HEK293 (cell line): ENCODE measurements around the gene ITGB8.

ENCODE experiments used
- BCL11A ChIP-seq: fragments of 450-650 bp; formaldehyde crosslinking; IDR thresholded peaks from 2 replicates; pipeline ENCODE4 v1.5.1; 2016; ENCODE audit warnings: low read depth, missing biosample characterization, missing genetic modification characterization
- GLI4 ChIP-seq: fragments of 450-650 bp; formaldehyde crosslinking; IDR thresholded peaks from 2 replicates; pipeline ENCODE4 v1.5.1; 2016; ENCODE audit warnings: missing biosample characterization, missing genetic modification characterization
- GLIS2 ChIP-seq: fragments of 450-650 bp; formaldehyde crosslinking; IDR thresholded peaks from 2 replicates; pipeline ENCODE4 v1.5.1; 2016; ENCODE audit warnings: missing biosample characterization, missing genetic modification characterization
- HOXD13 ChIP-seq: sonication (generic); formaldehyde crosslinking; IDR thresholded peaks from 2 replicates; pipeline ENCODE4 v1.8.0; 2022; ENCODE audit warnings: missing genetic modification reagents, borderline replicate concordance
- PBX3 ChIP-seq: sonication (generic); formaldehyde crosslinking; IDR thresholded peaks from 2 replicates; pipeline ENCODE4 v1.8.1; 2022; ENCODE audit warnings: mild to moderate bottlenecking, moderate library complexity, missing genetic modification reagents
- PRDM4 ChIP-seq: fragments of 450-650 bp; formaldehyde crosslinking; IDR thresholded peaks from 2 replicates; pipeline ENCODE4 v1.5.1; 2017; ENCODE audit warnings: missing biosample characterization, missing genetic modification characterization
- REPIN1 ChIP-seq: fragments of 450-650 bp; formaldehyde crosslinking; IDR thresholded peaks from 2 replicates; pipeline ENCODE4 v1.5.1; 2017; ENCODE audit warnings: missing biosample characterization, missing genetic modification characterization, low read depth
- SCRT1 ChIP-seq: fragments of 450-650 bp; formaldehyde crosslinking; IDR thresholded peaks from 2 replicates; pipeline ENCODE4 v1.5.1; 2016; ENCODE audit warnings: missing biosample characterization, missing genetic modification characterization, borderline replicate concordance
- SP2 ChIP-seq: fragments of 450-650 bp; formaldehyde crosslinking; IDR thresholded peaks from 2 replicates; pipeline ENCODE4 v1.5.1; 2016; ENCODE audit warnings: missing biosample characterization, missing genetic modification characterization
- SP3 ChIP-seq: fragments of 450-650 bp; formaldehyde crosslinking; IDR thresholded peaks from 2 replicates; pipeline ENCODE4 v1.5.1; 2016; ENCODE audit warnings: missing biosample characterization, missing genetic modification characterization
- ZBTB17 ChIP-seq: fragments of 450-650 bp; formaldehyde crosslinking; IDR thresholded peaks from 2 replicates; pipeline ENCODE4 v1.5.1; 2016; ENCODE audit warnings: missing biosample characterization, missing genetic modification characterization
- ZBTB8A ChIP-seq: fragments of 450-650 bp; formaldehyde crosslinking; IDR thresholded peaks from 2 replicates; pipeline ENCODE4 v1.5.1; 2016; ENCODE audit warnings: missing biosample characterization, missing genetic modification characterization
- ZIC2 ChIP-seq: fragments of 450-650 bp; formaldehyde crosslinking; IDR thresholded peaks from 2 replicates; pipeline ENCODE4 v1.5.1; 2016; ENCODE audit warnings: missing biosample characterization, missing genetic modification characterization
- ZNF114 ChIP-seq: fragments of 450-650 bp; formaldehyde crosslinking; IDR thresholded peaks from 2 replicates; pipeline ENCODE4 v1.5.0; 2017; ENCODE audit warnings: missing biosample characterization, missing genetic modification characterization
- ZNF19 ChIP-seq: fragments of 450-650 bp; formaldehyde crosslinking; IDR thresholded peaks from 2 replicates; pipeline ENCODE4; 2016; ENCODE audit warnings: missing biosample characterization, missing genetic modification characterization, low read depth
- ZNF221 ChIP-seq: fragments of 450-650 bp; formaldehyde crosslinking; IDR thresholded peaks from 2 replicates; pipeline ENCODE4 v1.5.1; 2017; ENCODE audit warnings: missing biosample characterization, missing genetic modification characterization, borderline replicate concordance
- ZNF341 ChIP-seq: fragments of 450-650 bp; formaldehyde crosslinking; IDR thresholded peaks from 2 replicates; pipeline ENCODE4; 2016; ENCODE audit warnings: low read depth, missing biosample characterization, missing genetic modification characterization
- ZNF391 ChIP-seq: fragments of 450-650 bp; formaldehyde crosslinking; IDR thresholded peaks from 2 replicates; pipeline ENCODE4 v1.5.1; 2016; ENCODE audit warnings: low read depth, missing biosample characterization, missing genetic modification characterization, borderline replicate concordance
- ZNF416 ChIP-seq: fragments of 450-650 bp; formaldehyde crosslinking; IDR thresholded peaks from 2 replicates; pipeline ENCODE4 v1.5.1; 2016; ENCODE audit warnings: missing biosample characterization, missing genetic modification characterization
- ZNF48 ChIP-seq: fragments of 450-650 bp; formaldehyde crosslinking; IDR thresholded peaks from 2 replicates; pipeline ENCODE4 v1.5.1; 2016; ENCODE audit warnings: missing biosample characterization, missing genetic modification characterization
- ZNF488 ChIP-seq: fragments of 450-650 bp; formaldehyde crosslinking; IDR thresholded peaks from 2 replicates; pipeline ENCODE4 v1.5.1; 2016; ENCODE audit warnings: missing biosample characterization, missing genetic modification characterization
- ZNF571 ChIP-seq: fragments of 450-650 bp; formaldehyde crosslinking; IDR thresholded peaks from 2 replicates; pipeline ENCODE4 v1.5.0; 2017; ENCODE audit warnings: missing biosample characterization, missing genetic modification characterization
- ZNF596 ChIP-seq: fragments of 450-650 bp; IDR thresholded peaks from 2 replicates; pipeline ENCODE4 v1.5.0; 2018; ENCODE audit warnings: missing biosample characterization, mild to moderate bottlenecking, missing genetic modification characterization, moderate library complexity
- ZNF623 ChIP-seq: fragments of 450-650 bp; formaldehyde crosslinking; IDR thresholded peaks from 2 replicates; pipeline ENCODE4 v1.5.1; 2016; ENCODE audit warnings: missing biosample characterization, missing genetic modification characterization
- ZNF777 ChIP-seq: fragments of 450-650 bp; formaldehyde crosslinking; IDR thresholded peaks from 2 replicates; pipeline ENCODE4 v1.5.1; 2017; ENCODE audit warnings: missing biosample characterization, missing genetic modification characterization, borderline replicate concordance
- ZNF830 ChIP-seq: fragments of 450-650 bp; IDR thresholded peaks from 2 replicates; pipeline ENCODE4 v1.5.0; 2018; ENCODE audit warnings: missing biosample characterization, missing genetic modification characterization, low read depth, mild to moderate bottlenecking, moderate library complexity
- ZSCAN5A ChIP-seq: fragments of 450-650 bp; formaldehyde crosslinking; IDR thresholded peaks from 2 replicates; pipeline ENCODE4 v1.5.1; 2016; ENCODE audit warnings: missing biosample characterization, missing genetic modification characterization
- TF ChIP-seq, protein P1 (sequence below): fragments of 450-650 bp; formaldehyde crosslinking; IDR thresholded peaks from 2 replicates; pipeline ENCODE4 v1.5.1; 2016; ENCODE audit warnings: missing biosample characterization, missing genetic modification characterization, low read depth
- TF ChIP-seq, protein P2 (sequence below): fragments of 450-650 bp; formaldehyde crosslinking; IDR thresholded peaks from 2 replicates; pipeline ENCODE4 v1.5.1; 2017; ENCODE audit warnings: missing biosample characterization, missing genetic modification characterization

Gene ITGB8

DNA sequence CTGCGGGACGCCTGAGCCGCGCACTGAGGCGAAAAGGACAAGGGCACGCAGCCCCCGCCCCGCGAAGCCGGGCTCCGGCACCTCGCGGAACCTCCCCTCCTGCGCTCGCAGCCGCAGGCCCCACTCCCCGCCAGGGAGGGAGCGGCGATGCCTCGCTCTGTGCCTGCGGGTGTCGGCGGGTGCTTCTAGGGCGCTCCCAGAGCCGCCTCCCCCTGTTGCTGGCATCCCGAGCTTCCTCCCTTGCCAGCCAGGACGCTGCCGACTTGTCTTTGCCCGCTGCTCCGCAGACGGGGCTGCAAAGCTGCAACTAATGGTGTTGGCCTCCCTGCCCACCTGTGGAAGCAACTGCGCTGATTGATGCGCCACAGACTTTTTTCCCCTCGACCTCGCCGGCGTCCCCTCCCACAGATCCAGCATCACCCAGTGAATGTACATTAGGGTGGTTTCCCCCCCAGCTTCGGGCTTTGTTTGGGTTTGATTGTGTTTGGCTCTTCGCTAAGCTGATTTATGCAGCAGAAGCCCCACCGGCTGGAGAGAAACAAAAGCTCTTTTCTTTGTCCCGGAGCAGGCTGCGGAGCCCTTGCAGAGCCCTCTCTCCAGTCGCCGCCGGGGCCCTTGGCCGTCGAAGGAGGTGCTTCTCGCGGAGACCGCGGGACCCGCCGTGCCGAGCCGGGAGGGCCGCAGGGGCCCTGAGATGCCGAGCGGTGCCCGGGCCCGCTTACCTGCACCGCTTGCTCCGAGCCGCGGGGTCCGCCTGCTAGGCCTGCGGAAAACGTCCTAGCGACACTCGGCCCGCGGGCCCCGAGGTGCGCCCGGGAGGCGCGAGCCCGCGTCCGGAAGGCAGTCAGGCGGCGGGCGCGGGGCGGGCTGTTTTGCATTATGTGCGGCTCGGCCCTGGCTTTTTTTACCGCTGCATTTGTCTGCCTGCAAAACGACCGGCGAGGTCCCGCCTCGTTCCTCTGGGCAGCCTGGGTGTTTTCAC lies 519 bp downstream of the ITGB8 start (continued):
- TF ChIP-seq PRDM4 (no peak), ZNF416 (tag by site-specific recombination) (no peak), GLI4 (tag by site-specific recombination) (no peak), ZNF48 (tag by site-specific recombination) (no peak), ZSCAN5A (tag by site-specific recombination) (no peak), HOXD13 (no peak), ZNF571 (tag by site-specific recombination) (no peak), SP2 (tag by site-specific recombination) (peak; percentile 57), GLIS2 (tag by site-specific recombination) (peak; percentile 18), ZNF221 (tag by site-specific recombination) (no peak), ZIC2 (tag by site-specific recombination) (peak; percentile 95), SP3 (tag by site-specific recombination) (0 out of 2 replicates have a peak, but pooled peaks have one; percentile 8), PBX3 (CRISPR knock-in tag) (no peak; the same call in 1 of the 2 replicates), ZBTB17 (0 out of 2 replicates have a peak, but pooled peaks have one; percentile 11), ZNF488 (tag by site-specific recombination) (no peak), ZNF623 (no peak), REPIN1 (no peak), ZNF391 (tag by site-specific recombination) (no peak), BCL11A (tag by site-specific recombination) (no peak), ZNF777 (tag by site-specific recombination) (peak; percentile 69; the same call in 1 of the 2 replicates), SCRT1 (tag by site-specific recombination) (peak; percentile 97), ZNF830 (tag by site-specific recombination) (no peak), ZBTB8A (tag by site-specific recombination) (peak; percentile 82), ZNF341 (tag by site-specific recombination) (peak; percentile 47), ZNF596 (tag by site-specific recombination) (0 out of 2 replicates have a peak, but pooled peaks have one; percentile 5), ZNF19 (tag by site-specific recombination) (no peak), ZNF114 (tag by site-specific recombination) (no peak)
- TF ChIP-seq, protein P1, sequence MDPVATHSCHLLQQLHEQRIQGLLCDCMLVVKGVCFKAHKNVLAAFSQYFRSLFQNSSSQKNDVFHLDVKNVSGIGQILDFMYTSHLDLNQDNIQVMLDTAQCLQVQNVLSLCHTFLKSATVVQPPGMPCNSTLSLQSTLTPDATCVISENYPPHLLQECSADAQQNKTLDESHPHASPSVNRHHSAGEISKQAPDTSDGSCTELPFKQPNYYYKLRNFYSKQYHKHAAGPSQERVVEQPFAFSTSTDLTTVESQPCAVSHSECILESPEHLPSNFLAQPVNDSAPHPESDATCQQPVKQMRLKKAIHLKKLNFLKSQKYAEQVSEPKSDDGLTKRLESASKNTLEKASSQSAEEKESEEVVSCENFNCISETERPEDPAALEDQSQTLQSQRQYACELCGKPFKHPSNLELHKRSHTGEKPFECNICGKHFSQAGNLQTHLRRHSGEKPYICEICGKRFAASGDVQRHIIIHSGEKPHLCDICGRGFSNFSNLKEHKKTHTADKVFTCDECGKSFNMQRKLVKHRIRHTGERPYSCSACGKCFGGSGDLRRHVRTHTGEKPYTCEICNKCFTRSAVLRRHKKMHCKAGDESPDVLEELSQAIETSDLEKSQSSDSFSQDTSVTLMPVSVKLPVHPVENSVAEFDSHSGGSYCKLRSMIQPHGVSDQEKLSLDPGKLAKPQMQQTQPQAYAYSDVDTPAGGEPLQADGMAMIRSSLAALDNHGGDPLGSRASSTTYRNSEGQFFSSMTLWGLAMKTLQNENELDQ (tag by site-specific recombination) = no peak
- TF ChIP-seq, protein P2, sequence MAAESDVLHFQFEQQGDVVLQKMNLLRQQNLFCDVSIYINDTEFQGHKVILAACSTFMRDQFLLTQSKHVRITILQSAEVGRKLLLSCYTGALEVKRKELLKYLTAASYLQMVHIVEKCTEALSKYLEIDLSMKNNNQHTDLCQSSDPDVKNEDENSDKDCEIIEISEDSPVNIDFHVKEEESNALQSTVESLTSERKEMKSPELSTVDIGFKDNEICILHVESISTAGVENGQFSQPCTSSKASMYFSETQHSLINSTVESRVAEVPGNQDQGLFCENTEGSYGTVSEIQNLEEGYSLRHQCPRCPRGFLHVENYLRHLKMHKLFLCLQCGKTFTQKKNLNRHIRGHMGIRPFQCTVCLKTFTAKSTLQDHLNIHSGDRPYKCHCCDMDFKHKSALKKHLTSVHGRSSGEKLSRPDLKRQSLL = peak; percentile 90; the same call in 1 of the 2 replicates
